ENCODE results near the gene ABCF2. TPM values are rescaled to one million over a fixed set of nuclear protein-coding genes. Genes with fewer than 3 reads are reported as not detected.

Gene ABCF2
- polyA plus RNA-seq (2012; ENCODE audit: insufficient read depth, insufficient read length, low read depth): 64.7 TPM

DNA sequence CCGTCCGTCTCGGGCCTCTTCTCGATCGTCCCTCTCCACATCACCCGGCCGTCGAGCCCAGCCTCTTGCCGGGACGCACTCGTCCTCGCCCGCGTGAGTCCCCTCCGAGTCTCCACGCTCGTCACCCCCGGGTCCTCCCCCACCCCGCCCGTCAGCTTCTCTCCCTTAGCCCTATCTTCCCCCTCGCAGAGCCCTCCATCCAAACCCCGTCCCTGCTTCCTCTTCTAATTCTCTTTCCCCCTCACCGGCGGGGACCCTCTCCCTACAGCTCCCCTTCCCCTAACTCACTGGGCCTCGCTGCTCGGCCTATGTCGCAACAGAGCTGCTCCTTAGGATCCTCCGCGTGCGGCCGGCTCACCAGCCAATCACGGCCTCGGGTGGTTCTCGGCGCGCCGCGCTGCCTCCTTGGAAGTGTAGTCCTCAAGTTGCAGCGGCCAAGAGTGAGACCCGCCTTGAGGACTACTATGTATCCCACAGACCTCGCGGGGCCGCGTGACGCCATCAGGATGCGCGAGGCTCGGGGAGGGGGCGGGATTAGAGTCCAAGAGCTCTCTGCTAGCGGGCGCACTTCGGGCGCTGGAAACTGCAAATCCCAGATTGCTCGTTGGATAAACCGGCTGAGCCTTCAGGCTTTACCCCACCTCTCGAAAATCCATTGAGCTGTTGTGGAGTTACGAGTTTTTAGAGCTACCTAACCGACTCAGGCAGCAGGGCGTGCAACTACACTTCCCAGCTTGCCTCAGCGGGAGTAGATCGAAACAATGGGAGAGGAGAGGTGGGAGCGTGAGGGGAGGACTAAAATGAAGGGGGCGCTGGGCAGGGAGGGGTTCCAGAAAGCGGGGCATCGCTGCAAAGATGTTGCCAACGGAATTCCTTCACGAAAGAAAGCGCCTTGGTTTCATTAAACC, at the start of gene ABCF2:
Gene ABCF2 (minus strand): TSS at position 331 of the 908 bp plus-strand sequence. CDS start 747 bp downstream, outside the sequence.
- Histone ChIP-seq H3K4me3 (ENCODE audit: low read depth, low read length) (peak within 1 kb of the TSS; percentile 91), H3K9me3 (no peaks in the 10 kb centered on the region), H3K27me3 (no peaks in the 10 kb centered on the region), H3K4me1 (no peaks in the 10 kb centered on the region; the same call in 1 of the 2 replicates), H3K36me3 (peaks cover 37% of the 10 kb centered on the region)
- TF ChIP-seq, protein P1, sequence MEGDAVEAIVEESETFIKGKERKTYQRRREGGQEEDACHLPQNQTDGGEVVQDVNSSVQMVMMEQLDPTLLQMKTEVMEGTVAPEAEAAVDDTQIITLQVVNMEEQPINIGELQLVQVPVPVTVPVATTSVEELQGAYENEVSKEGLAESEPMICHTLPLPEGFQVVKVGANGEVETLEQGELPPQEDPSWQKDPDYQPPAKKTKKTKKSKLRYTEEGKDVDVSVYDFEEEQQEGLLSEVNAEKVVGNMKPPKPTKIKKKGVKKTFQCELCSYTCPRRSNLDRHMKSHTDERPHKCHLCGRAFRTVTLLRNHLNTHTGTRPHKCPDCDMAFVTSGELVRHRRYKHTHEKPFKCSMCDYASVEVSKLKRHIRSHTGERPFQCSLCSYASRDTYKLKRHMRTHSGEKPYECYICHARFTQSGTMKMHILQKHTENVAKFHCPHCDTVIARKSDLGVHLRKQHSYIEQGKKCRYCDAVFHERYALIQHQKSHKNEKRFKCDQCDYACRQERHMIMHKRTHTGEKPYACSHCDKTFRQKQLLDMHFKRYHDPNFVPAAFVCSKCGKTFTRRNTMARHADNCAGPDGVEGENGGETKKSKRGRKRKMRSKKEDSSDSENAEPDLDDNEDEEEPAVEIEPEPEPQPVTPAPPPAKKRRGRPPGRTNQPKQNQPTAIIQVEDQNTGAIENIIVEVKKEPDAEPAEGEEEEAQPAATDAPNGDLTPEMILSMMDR (IDR thresholded peaks at IDR 0.05; ENCODE audit: low read depth, low read length): no peak
- DNase-seq: peak; percentile 99

DNA sequence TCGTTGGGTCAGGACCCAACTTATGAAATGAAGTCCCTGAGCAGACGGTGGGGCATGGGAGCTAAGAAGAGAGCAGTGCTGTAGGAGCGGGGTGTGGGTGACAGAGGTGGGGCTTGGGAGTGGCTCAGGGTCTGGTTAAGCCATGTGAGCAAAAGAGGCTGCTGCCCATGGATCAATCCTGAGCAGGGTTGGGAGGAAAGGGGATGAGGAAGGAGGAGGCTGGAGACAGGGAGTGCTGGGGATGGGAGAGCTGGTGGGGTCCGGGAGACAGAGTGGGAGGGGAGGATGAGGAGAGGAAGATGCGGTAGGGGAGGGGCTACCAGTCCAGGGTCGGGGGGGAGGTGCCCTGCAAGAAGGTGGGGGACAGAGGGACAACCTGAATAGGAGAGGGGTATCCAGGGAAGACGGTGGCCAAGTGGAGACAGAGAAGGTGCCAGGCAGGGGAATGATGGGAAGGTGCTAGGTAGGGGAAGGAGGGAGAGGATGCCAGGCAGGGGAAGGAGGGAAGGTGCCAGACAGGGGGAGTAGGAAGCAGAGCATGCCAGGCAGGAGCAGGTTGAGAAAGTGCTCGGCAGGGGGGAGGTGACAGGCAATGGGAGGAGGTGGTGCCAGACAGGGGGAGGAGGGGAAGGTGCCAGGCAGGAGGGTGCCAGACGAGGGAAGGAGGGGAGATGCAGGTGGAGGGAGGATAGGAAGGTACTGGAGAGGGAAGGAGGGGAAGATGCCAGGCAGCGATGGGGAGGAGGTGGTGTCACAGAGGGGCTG, 49.0 kb upstream of the ABCF2 start:
- Histone ChIP-seq H3K9me3 (no peaks in the 10 kb centered on the region), H3K27me3 (peaks cover 3% of the 10 kb centered on the region; the same call in 1 of the 2 replicates), H3K4me3 (ENCODE audit: low read depth, low read length) (no peak overlapping the region), H3K36me3 (no peaks in the 10 kb centered on the region), H3K4me1 (peaks cover 5% of the 10 kb centered on the region)
- DNase-seq: no peak
- TF ChIP-seq, protein P1 (IDR thresholded peaks at IDR 0.05; ENCODE audit: low read depth, low read length): no peak

DNA sequence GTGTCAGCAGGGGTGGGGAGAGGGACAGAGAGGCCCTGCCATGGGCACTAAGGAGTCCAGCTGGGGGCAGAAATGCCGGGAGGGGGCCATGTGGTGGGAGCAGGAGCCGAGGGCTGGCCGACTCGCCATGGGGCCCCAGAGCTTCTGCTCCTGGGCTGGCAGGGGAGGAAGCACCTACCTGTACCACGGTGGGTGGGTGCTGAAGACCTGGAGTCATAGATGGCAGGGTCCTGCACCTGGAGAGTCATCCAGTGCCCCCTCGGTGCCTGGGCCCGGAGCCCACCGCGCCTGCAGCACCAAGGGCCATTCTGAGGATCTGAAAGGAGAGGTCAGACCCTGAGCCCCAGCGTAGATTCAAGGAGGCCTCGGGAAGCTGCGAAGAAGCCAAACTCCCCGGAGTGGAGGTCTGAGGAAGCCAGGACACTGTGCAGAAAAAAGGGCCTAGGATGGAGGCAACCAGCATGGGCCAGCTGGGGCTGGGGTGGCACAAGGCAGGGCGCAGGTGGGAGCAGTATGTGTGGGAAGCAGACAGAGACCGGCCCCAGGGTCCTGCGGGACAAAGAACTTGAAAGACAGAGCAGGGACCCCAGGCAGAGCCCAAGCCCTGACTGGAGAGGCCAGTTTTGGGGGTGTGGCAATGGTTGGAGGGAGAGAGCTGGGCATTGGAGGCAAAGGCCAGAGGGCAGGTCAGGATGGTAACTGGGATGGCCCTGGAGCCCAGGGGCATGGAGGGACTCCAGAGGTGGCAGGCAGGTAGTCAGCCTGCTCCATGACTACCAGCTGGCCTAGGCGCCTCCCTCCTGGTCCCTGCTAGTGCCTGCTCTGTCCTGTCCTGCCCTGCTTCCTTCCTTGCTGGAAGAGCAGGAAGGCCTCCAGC, 48.2 kb upstream of the ABCF2 start:
- no peak for DNase-seq
- TF ChIP-seq, protein P1 (IDR thresholded peaks at IDR 0.05; ENCODE audit: low read depth, low read length): no peak
- Histone ChIP-seq H3K27me3 (peaks cover 3% of the 10 kb centered on the region; the same call in 1 of the 2 replicates), H3K4me1 (peaks cover 5% of the 10 kb centered on the region), H3K4me3 (ENCODE audit: low read depth, low read length) (no peak overlapping the region), H3K36me3 (no peaks in the 10 kb centered on the region), H3K9me3 (no peaks in the 10 kb centered on the region)

- H3K9me3 ChIP-seq: no peaks in the 10 kb centered on the region
- H3K36me3 ChIP-seq: no peaks in the 10 kb centered on the region
- TF ChIP-seq, protein P1 (IDR thresholded peaks at IDR 0.05; ENCODE audit: low read depth, low read length): no peak
- no peak overlapping the region for H3K4me3 ChIP-seq (ENCODE audit: low read depth, low read length)
- no peak for DNase-seq
- peaks cover 3% of the 10 kb centered on the region; the same call in 1 of the 2 replicates for H3K27me3 ChIP-seq
- H3K4me1 ChIP-seq: peaks cover 5% of the 10 kb centered on the region
These were observed 47.4 kb upstream of the ABCF2 start for GRCh38 chr7:151274396-151274795.

- Histone ChIP-seq H3K4me3 (ENCODE audit: low read depth, low read length) (no peak overlapping the region), H3K9me3 (no peaks in the 10 kb centered on the region), H3K27me3 (peaks cover 3% of the 10 kb centered on the region; the same call in 1 of the 2 replicates), H3K36me3 (no peaks in the 10 kb centered on the region), H3K4me1 (peaks cover 5% of the 10 kb centered on the region)
- DNase-seq: no peak
- TF ChIP-seq, protein P1 (IDR thresholded peaks at IDR 0.05; ENCODE audit: low read depth, low read length): no peak
These were observed 46.8 kb upstream of the ABCF2 start for GRCh38 chr7:151273651-151274390.
